ENCODE measurements around the gene STX18.

Gene STX18

GRCh38 chr4:4413373-4413725 lies 128.5 kb downstream of the STX18 start:
- no peak for TF ChIP-seq CTCF (IDR thresholded peaks at IDR 0.05)
- H3K4me1 ChIP-seq, result no peaks in the 10 kb centered on the region
- H3K9me3 ChIP-seq, result no peaks in the 10 kb centered on the region
- peaks cover 10 to 32% (median 16%) of the 10 kb centered on the region in 3 donors for H3K36me3 ChIP-seq
- H3K27ac ChIP-seq, result no peak overlapping the region
- no peaks in the 10 kb centered on the region for H3K27me3 ChIP-seq
- intact Hi-C loops (cut with DNase I; ENCODE audit: low total_unique reads), result no loop called here
- no peak overlapping the region for H3K4me3 ChIP-seq
- DNase-seq, result no peak

GRCh38 chr4:4412641-4413372 lies 129.0 kb downstream of the STX18 start:
- Histone ChIP-seq H3K4me1 (no peaks in the 10 kb centered on the region), H3K36me3 (peaks cover 5 to 27% (median 11%) of the 10 kb centered on the region in 3 donors), H3K4me3 (no peak overlapping the region), H3K27me3 (no peaks in the 10 kb centered on the region), H3K9me3 (no peaks in the 10 kb centered on the region), H3K27ac (no peak overlapping the region)
- no peak for TF ChIP-seq CTCF (IDR thresholded peaks at IDR 0.05)
- no peak for DNase-seq
- intact Hi-C loops (cut with DNase I; ENCODE audit: low total_unique reads), result no loop called here

GRCh38 chr4:4411906-4412305 lies 129.9 kb downstream of the STX18 start:
- H3K27ac ChIP-seq, result no peak overlapping the region
- TF ChIP-seq CTCF (IDR thresholded peaks at IDR 0.05), result no peak
- peaks cover 4 to 18% (median 6%) of the 10 kb centered on the region in 3 donors for H3K36me3 ChIP-seq
- H3K4me3 ChIP-seq, result no peak overlapping the region
- no peaks in the 10 kb centered on the region for H3K9me3 ChIP-seq
- peaks cover 0 to 3% of the 10 kb centered on the region in 2 donors for H3K27me3 ChIP-seq
- no peaks in the 10 kb centered on the region for H3K4me1 ChIP-seq
- intact Hi-C loops (cut with DNase I; ENCODE audit: low total_unique reads), result no loop called here
- no peak for DNase-seq

GRCh38 chr4:4410271-4410670 lies 131.6 kb downstream of the STX18 start:
- Histone ChIP-seq H3K4me3 (no peak overlapping the region), H3K9me3 (no peaks in the 10 kb centered on the region), H3K4me1 (no peaks in the 10 kb centered on the region), H3K27ac (no peak overlapping the region), H3K27me3 (peaks cover 0 to 4% of the 10 kb centered on the region in 2 donors), H3K36me3 (peaks cover 0 to 1% (median 0%) of the 10 kb centered on the region in 3 donors)
- no peak for TF ChIP-seq CTCF (IDR thresholded peaks at IDR 0.05)
- DNase-seq, result no peak
- intact Hi-C loops (cut with DNase I; ENCODE audit: low total_unique reads), result no loop called here

GRCh38 chr4:4409416-4410115 lies 132.3 kb downstream of the STX18 start:
- H3K4me1 ChIP-seq, result no peaks in the 10 kb centered on the region
- no peak for TF ChIP-seq CTCF (IDR thresholded peaks at IDR 0.05)
- no peaks in the 10 kb centered on the region for H3K36me3 ChIP-seq
- intact Hi-C loops (cut with DNase I; ENCODE audit: low total_unique reads), result no loop called here
- no peak overlapping the region for H3K4me3 ChIP-seq
- H3K9me3 ChIP-seq, result no peaks in the 10 kb centered on the region
- peaks cover 0 to 4% of the 10 kb centered on the region in 2 donors for H3K27me3 ChIP-seq
- DNase-seq, result no peak
- no peak overlapping the region for H3K27ac ChIP-seq
